Natural killer cell (primary cell): ENCODE measurements around the gene TANGO2. TPM values are rescaled to one million over a fixed set of nuclear protein-coding genes. Genes with fewer than 3 reads are reported as not detected.

Experiments used
- ATAC-seq, 3 donors: fragments of 150-1000 bp in 2 of 3; fragments of 200-7000 bp in 1 of 3; cut with Tn5 transposase; 1 replicate in 1 of 3; 2 replicates in 2 of 3; pipeline ENCODE4 v1.10.0; 2021; ENCODE audit warnings: mild to moderate bottlenecking in 2 of 3, moderate library complexity in 2 of 3
- DNase-seq, 2 donors: peaks; one replicate each; pipeline versions ENCODE4 v3.0.0 to v3.0.0-alpha.2; 2013 to 2021; ENCODE audit warnings: mixed read lengths in 1 of 2
- H3K27ac ChIP-seq: one replicate; pipeline ENCODE4 v1.5.1; 2013; ENCODE audit warnings: mild to moderate bottlenecking, low read length
- H3K27me3 ChIP-seq: one replicate; pipeline ENCODE4 v1.6.1; 2013; ENCODE audit warnings: low read length; ENCODE audit not compliant: control insufficient read depth, insufficient read depth
- H3K36me3 ChIP-seq: one replicate; pipeline ENCODE4 v1.6.1; 2013; ENCODE audit warnings: low read length; ENCODE audit not compliant: control insufficient read depth, insufficient read depth
- H3K4me1 ChIP-seq: one replicate; pipeline ENCODE4 v1.6.1; 2013; ENCODE audit warnings: low read length; ENCODE audit not compliant: control insufficient read depth, insufficient read depth
- H3K4me3 ChIP-seq: one replicate; pipeline ENCODE4 v1.5.1; 2013; ENCODE audit warnings: low read length
- H3K9me3 ChIP-seq: one replicate; pipeline ENCODE4 v1.6.1; 2013; ENCODE audit warnings: low read length; ENCODE audit not compliant: control insufficient read depth, insufficient read depth
- H3K27ac Mint-ChIP-seq, 2 donors: one replicate each; pipeline ENCODE4 v1.8.0; 2022; ENCODE audit warnings: mild to moderate bottlenecking in 2 of 2, mixed read lengths in 2 of 2, moderate library complexity in 1 of 2
- H3K27me3 Mint-ChIP-seq, 2 donors: one replicate each; pipeline ENCODE4 v1.8.0; 2022; ENCODE audit warnings: low read depth in 2 of 2, mixed read lengths in 2 of 2
- H3K36me3 Mint-ChIP-seq: one replicate; pipeline ENCODE4 v1.8.0; 2022; ENCODE audit warnings: mixed read lengths
- H3K4me1 Mint-ChIP-seq, 2 donors: one replicate each; pipeline ENCODE4 v1.8.0; 2022; ENCODE audit warnings: mixed read lengths in 2 of 2
- H3K4me3 Mint-ChIP-seq: one replicate; pipeline ENCODE4 v1.8.0; 2022; ENCODE audit warnings: mild to moderate bottlenecking, moderate library complexity, mixed read lengths
- H3K9me3 Mint-ChIP-seq, 2 donors: one replicate each; pipeline ENCODE4 v1.8.0; 2022; ENCODE audit warnings: mixed read lengths in 2 of 2
- WGBS: methylation state at CpG from one replicate; pipeline ENCODE4 v1.1.7; 2013; ENCODE audit warnings: missing lambda C conversion rate; ENCODE audit not compliant: insufficient coverage; 5-methylcytosine and 5-hydroxymethylcytosine counted together
- intact Hi-C: fragments of 100-400 bp; cut with micrococcal nuclease; formaldehyde crosslinking; loops from one replicate; pipeline ENCODE4 v1.14.2; 2022
- total RNA-seq, 4 donors: library from RNA; stranded (reverse); fragments of 120-200 nt in 1 of 4; gene quantifications; one replicate each; pipeline versions ENCODE4 v1.2.3 to v1.2.4, GENCODE V29; 2013 to 2022
- TF ChIP-seq, protein P1 (sequence below): fragments of 200-600 bp; IDR thresholded peaks from one replicate; pipeline ENCODE4 v1.8.0; 2022; ENCODE audit warnings: antibody characterized with exemption

The TANGO2 gene
- total RNA-seq, 3 donors from 2014 or later (not counting 1 experiment from before 2014, with no cell fraction given): 33.3 to 53.0 (median 46.2) TPM

DNA sequence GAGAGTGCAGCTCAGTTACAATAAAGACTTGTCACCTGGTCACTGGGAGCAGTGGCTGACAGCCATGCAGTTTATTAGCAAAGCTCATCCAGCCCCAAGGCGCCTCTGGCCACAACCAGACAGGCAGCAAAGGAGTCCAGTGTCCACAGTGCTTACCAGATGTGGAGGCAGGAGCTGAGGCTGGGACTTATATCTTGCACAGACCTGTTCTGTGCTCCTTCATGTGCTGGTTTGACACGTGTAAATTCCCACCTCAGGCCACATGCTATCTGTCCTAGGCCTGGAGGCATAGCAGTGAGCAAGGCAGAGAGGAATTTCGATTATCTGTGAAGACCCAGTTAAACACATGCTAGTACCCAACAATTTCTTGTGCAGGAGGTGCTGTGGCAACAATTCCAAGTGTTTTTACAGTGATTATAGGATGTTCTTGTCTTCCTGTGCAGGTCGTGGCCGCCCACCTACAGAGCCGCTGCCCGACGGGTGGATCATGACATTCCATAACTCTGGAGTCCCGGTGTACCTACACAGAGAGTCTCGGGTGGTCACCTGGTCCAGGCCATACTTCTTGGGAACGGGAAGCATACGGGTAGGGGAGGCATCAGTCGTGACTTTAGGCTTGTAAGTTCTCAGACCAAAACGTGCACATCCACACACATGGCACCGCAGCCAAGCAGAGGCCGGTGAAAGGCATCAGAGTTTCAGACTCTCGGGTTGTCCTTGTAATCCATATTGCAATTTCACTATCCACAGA, 68.5 kb downstream of the TANGO2 start:
- H3K4me1 Mint-ChIP-seq: peaks cover 35 to 38% of the 10 kb centered on the region in 2 donors
- H3K9me3 Mint-ChIP-seq: no peaks in the 10 kb centered on the region
- H3K4me1 ChIP-seq: peaks cover 92% of the 10 kb centered on the region
- H3K9me3 ChIP-seq: no peaks in the 10 kb centered on the region
- H3K4me3 Mint-ChIP-seq: no peak overlapping the region
- H3K4me3 ChIP-seq: no peak overlapping the region
- H3K27me3 ChIP-seq: no peaks in the 10 kb centered on the region
- H3K36me3 ChIP-seq: peaks cover 73% of the 10 kb centered on the region
- TF ChIP-seq, protein P1, sequence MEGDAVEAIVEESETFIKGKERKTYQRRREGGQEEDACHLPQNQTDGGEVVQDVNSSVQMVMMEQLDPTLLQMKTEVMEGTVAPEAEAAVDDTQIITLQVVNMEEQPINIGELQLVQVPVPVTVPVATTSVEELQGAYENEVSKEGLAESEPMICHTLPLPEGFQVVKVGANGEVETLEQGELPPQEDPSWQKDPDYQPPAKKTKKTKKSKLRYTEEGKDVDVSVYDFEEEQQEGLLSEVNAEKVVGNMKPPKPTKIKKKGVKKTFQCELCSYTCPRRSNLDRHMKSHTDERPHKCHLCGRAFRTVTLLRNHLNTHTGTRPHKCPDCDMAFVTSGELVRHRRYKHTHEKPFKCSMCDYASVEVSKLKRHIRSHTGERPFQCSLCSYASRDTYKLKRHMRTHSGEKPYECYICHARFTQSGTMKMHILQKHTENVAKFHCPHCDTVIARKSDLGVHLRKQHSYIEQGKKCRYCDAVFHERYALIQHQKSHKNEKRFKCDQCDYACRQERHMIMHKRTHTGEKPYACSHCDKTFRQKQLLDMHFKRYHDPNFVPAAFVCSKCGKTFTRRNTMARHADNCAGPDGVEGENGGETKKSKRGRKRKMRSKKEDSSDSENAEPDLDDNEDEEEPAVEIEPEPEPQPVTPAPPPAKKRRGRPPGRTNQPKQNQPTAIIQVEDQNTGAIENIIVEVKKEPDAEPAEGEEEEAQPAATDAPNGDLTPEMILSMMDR: no peak
- DNase-seq (no peak), ATAC-seq (no peak)
- H3K27me3 Mint-ChIP-seq: no peaks in the 10 kb centered on the region
- WGBS: 98% methylated on average over 17 of the region's 17 CpGs
- peaks cover 6% of the 10 kb centered on the region for H3K36me3 Mint-ChIP-seq
- intact Hi-C loops: no loop called here
- H3K27ac Mint-ChIP-seq: no peak overlapping the region
- H3K27ac ChIP-seq: no peak overlapping the region

DNA sequence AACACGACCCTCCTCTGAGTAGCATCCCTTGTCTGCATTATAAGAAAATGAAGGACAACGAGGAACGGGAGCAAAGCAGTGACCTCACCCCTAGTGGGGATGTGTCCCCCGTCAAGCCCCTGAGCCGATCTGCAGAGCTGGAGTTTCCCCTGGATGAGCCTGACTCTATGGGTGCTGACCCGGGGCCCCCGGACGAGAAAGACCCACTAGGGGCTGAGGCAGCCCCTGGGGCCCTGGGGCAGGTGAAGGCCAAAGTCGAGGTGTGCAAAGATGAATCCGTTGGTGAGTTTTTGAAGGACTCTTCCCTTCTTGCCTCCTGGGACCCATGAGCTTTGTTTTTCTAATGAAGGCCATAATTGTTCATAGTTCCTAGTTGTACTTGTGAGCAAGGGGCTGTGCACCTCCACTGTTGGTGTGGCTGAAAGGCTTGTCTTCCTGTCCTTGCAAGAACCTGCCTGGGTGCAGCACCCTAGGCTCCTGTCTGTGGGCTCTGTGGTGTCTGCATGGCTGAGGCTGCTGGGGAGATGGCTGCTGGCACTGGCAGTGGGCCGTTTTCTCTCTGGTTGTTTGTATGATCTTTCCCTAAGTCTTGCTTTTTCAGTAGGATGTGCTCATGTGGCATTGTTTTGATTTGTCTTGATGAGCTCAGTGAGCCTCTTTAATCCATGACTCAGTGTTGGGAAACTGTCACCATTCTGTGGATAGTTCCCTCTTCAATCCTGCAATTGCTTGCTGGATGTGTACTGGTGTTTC, 69.2 kb downstream of the TANGO2 start:
- Mint-ChIP-seq H3K9me3 (no peaks in the 10 kb centered on the region), H3K4me1 (peaks cover 31 to 33% of the 10 kb centered on the region in 2 donors), H3K27me3 (no peaks in the 10 kb centered on the region), H3K4me3 (no peak overlapping the region), H3K36me3 (peaks cover 6% of the 10 kb centered on the region), H3K27ac (peak overlapping the region in 1 of 2 donors; percentile 30)
- TF ChIP-seq, protein P1: no peak
- Histone ChIP-seq H3K4me3 (no peak overlapping the region), H3K9me3 (no peaks in the 10 kb centered on the region), H3K36me3 (peaks cover 81% of the 10 kb centered on the region), H3K27ac (no peak overlapping the region), H3K4me1 (peaks cover 84% of the 10 kb centered on the region), H3K27me3 (no peaks in the 10 kb centered on the region)
- WGBS: 92% methylated on average over 11 of the region's 11 CpGs
- no peak for ATAC-seq
- DNase-seq: peak in 1 of 2 donors; percentile 34
- intact Hi-C loops: no loop called here

DNA sequence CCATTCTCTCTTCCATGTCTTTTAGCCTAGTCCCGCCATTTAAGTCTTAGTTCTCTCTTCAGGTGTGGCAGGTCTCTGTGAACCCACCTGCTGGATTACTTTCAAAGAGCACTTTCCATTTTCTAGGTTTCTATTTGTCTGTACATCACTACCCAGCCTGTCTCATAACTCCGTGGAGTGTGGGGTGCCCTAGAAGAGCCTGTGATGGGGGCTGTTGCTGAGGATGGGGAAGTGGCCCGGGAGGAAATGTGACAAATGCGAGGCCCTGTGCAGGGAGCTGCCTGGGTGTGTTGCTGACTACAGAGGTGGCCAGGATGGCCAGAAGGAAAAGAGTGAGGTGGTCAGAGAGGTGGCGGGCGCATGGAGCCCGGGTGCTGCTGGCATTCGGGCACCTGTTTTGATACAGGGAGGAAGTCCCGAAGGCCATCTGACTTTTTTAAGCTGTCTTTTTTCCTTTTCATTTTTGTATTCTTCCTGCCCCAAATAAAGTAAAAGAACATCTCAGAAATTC, 69.9 kb downstream of the TANGO2 start:
- TF ChIP-seq, protein P1: no peak
- Histone ChIP-seq H3K4me1 (peaks cover 81% of the 10 kb centered on the region), H3K9me3 (no peaks in the 10 kb centered on the region), H3K36me3 (peaks cover 86% of the 10 kb centered on the region), H3K27me3 (no peaks in the 10 kb centered on the region), H3K4me3 (no peak overlapping the region), H3K27ac (no peak overlapping the region)
- H3K9me3 Mint-ChIP-seq: no peaks in the 10 kb centered on the region
- peak overlapping the region; percentile 31 for H3K4me3 Mint-ChIP-seq
- intact Hi-C loops: no loop called here
- H3K27ac Mint-ChIP-seq: peak overlapping the region; percentile 30 to 67
- H3K36me3 Mint-ChIP-seq: peaks cover 6% of the 10 kb centered on the region
- peaks cover 31 to 33% of the 10 kb centered on the region in 2 donors for H3K4me1 Mint-ChIP-seq
- no peaks in the 10 kb centered on the region for H3K27me3 Mint-ChIP-seq
- DNase-seq: no peak
- 77% methylated on average over 7 of the region's 9 CpGs for WGBS
- ATAC-seq: no peak
